Dedifferentiated amniotic fluid mesenchymal stem cell (primary cell): ENCODE results near the gene FEM1A.
"Not testable (repeated sequence)": the region's sequence is repeated elsewhere in the genome, so short reads cannot be mapped to it uniquely, and the experiment has no call there.

Experiments
- DNase-seq: peaks from one replicate; pipeline ENCODE4 v3.0.0-alpha.2; 2016; ENCODE audit errors: extremely low spot score

The FEM1A gene

GRCh38 chr19:4791183-4792018, at the start of gene FEM1A:
FEM1A (plus strand) TSS chr19:4791734; CDS start chr19:4791855, 121 bp downstream.
- DNase-seq: peak; percentile 100

GRCh38 chr19:4742723-4743646, 48.5 kb upstream of the FEM1A start:
- DNase-seq: no peak

- peak; percentile 96 for DNase-seq
Observed at GRCh38 chr19:4744451-4745174, 46.9 kb upstream of the FEM1A start.

GRCh38 chr19:4745175-4745574, 46.4 kb upstream of the FEM1A start:
- DNase-seq: not testable (repeated sequence)

- no peak for DNase-seq
Observed at GRCh38 chr19:4745986-4746385, 45.5 kb upstream of the FEM1A start.

GRCh38 chr19:4748185-4748584, 43.3 kb upstream of the FEM1A start:
- no peak for DNase-seq

- no peak for DNase-seq
Observed at GRCh38 chr19:4748589-4748988, 42.9 kb upstream of the FEM1A start.

- no peak for DNase-seq
Observed at GRCh38 chr19:4749870-4750590, 41.5 kb upstream of the FEM1A start.

- DNase-seq: no peak
Observed at GRCh38 chr19:4754248-4754647, 37.3 kb upstream of the FEM1A start.

GRCh38 chr19:4755459-4755858, 36.1 kb upstream of the FEM1A start:
- no peak for DNase-seq

GRCh38 chr19:4758082-4758481, 33.5 kb upstream of the FEM1A start:
- no peak for DNase-seq

- no peak for DNase-seq
Observed at GRCh38 chr19:4758659-4759058, 32.9 kb upstream of the FEM1A start.

- DNase-seq: peak; percentile 54
Observed at GRCh38 chr19:4759388-4760284, 31.9 kb upstream of the FEM1A start.

- no peak for DNase-seq
Observed at GRCh38 chr19:4760285-4760650, 31.3 kb upstream of the FEM1A start.

- no peak for DNase-seq
Observed at GRCh38 chr19:4763021-4763420, 28.5 kb upstream of the FEM1A start.

- DNase-seq: no peak
Observed at GRCh38 chr19:4764393-4764660, 27.2 kb upstream of the FEM1A start.

- peak; percentile 90 for DNase-seq
Observed at GRCh38 chr19:4768934-4769777, 22.4 kb upstream of the FEM1A start.

- no peak for DNase-seq
Observed at GRCh38 chr19:4772566-4772965, 19.0 kb upstream of the FEM1A start.

- no peak for DNase-seq
Observed at GRCh38 chr19:4773047-4773640, 18.4 kb upstream of the FEM1A start.
